Tongue (tissue), 2 donors: ENCODE results near the gene TMEM184C. TPM values are rescaled to one million over a fixed set of nuclear protein-coding genes. Genes with fewer than 3 reads are reported as not detected.
A peak's percentile ranks its signal among the peaks of the same experiment; 100 is the strongest.

Experiments
- DNase-seq: peaks from one replicate; pipeline ENCODE4 v3.0.0-alpha.2; 2015
- total RNA-seq: library from RNA; depleted of rRNA; stranded (reverse); fragments of >200 nt; gene quantifications from one replicate; pipeline ENCODE4 v1.2.3, GENCODE V29; 2014

The TMEM184C gene
- total RNA-seq, 1 donor from 2014 or later: 37.7 TPM

GRCh38 chr4:147658501-147658900 is 41.3 kb downstream of the TMEM184C start:
- peak; percentile 22 for DNase-seq

GRCh38 chr4:147674073-147674472 is 56.9 kb downstream of the TMEM184C start:
- DNase-seq: no peak

- DNase-seq: no peak
Observed at GRCh38 chr4:147674496-147674895, 57.3 kb downstream of the TMEM184C start.

- no peak for DNase-seq
Observed at GRCh38 chr4:147678106-147678505, 60.9 kb downstream of the TMEM184C start.

GRCh38 chr4:147678796-147679549 is 61.8 kb downstream of the TMEM184C start:
- DNase-seq: no peak

GRCh38 chr4:147682755-147683154 is 65.6 kb downstream of the TMEM184C start:
- DNase-seq: peak; percentile 17

GRCh38 chr4:147683188-147683591 is 66.0 kb downstream of the TMEM184C start:
- DNase-seq: peak; percentile 62

- DNase-seq: peak; percentile 96
Observed at GRCh38 chr4:147683717-147684700, 66.8 kb downstream of the TMEM184C start, which contains the start of gene PRMT9. Gene PRMT9, minus strand, starts transcription at chr4:147684163. Its CDS starts 176 bp downstream, at chr4:147683987.

GRCh38 chr4:147689067-147689466 is 71.9 kb downstream of the TMEM184C start:
- DNase-seq: no peak

GRCh38 chr4:147691820-147692219 is 74.6 kb downstream of the TMEM184C start:
- no peak for DNase-seq

- DNase-seq: no peak
Observed at GRCh38 chr4:147693218-147693617, 76.0 kb downstream of the TMEM184C start.

GRCh38 chr4:147696866-147697265 is 79.7 kb downstream of the TMEM184C start:
- no peak for DNase-seq

GRCh38 chr4:147704846-147705245 is 87.6 kb downstream of the TMEM184C start:
- no peak for DNase-seq

GRCh38 chr4:147707892-147708672 is 90.9 kb downstream of the TMEM184C start:
- DNase-seq: peak; percentile 75

GRCh38 chr4:147709999-147710398 is 92.8 kb downstream of the TMEM184C start:
- DNase-seq: no peak

GRCh38 chr4:147714575-147715401 is 97.6 kb downstream of the TMEM184C start:
- DNase-seq: no peak

GRCh38 chr4:147717878-147718277 is 100.7 kb downstream of the TMEM184C start:
- DNase-seq: no peak
